Activated T-cell treated with anti-CD3 and anti-CD28 coated beads for 24 hours (primary cell): ENCODE data around the gene COX6B2.
A peak's percentile ranks its signal among the peaks of the same experiment; 100 is the strongest.
"Not testable (repeated sequence)": the region's sequence is repeated elsewhere in the genome, so short reads cannot be mapped to it uniquely, and the experiment has no call there.

Experiments
- DNase-seq: peaks from one replicate; pipeline ENCODE4 v3.0.0-alpha.2; 2020; ENCODE audit warnings: low read depth

The COX6B2 gene

GRCh38 chr19:55341595-55342531 is 12.7 kb downstream of the COX6B2 start:
- DNase-seq: no peak

- DNase-seq: peak; percentile 52
Measured at GRCh38 chr19:55341171-55341588, 13.3 kb downstream of the COX6B2 start.

GRCh38 chr19:55340784-55341147 is 13.8 kb downstream of the COX6B2 start:
- DNase-seq: no peak

- DNase-seq: no peak
Measured at GRCh38 chr19:55339889-55340783, 14.4 kb downstream of the COX6B2 start.

GRCh38 chr19:55339105-55339888 is 15.2 kb downstream of the COX6B2 start, which contains the start of gene KMT5C:
KMT5C (plus strand) TSS chr19:55339876; CDS start chr19:55341937, 2,061 bp downstream.
- peak; percentile 100 for DNase-seq

GRCh38 chr19:55336101-55336500 is 18.4 kb downstream of the COX6B2 start:
- no peak for DNase-seq

- DNase-seq: no peak
Measured at GRCh38 chr19:55333870-55334269, 20.6 kb downstream of the COX6B2 start.

- DNase-seq: not testable (repeated sequence)
Measured at GRCh38 chr19:55329791-55330190, 24.7 kb downstream of the COX6B2 start.

- not testable (repeated sequence) for DNase-seq
Measured at GRCh38 chr19:55328774-55329318, 25.7 kb downstream of the COX6B2 start.

- DNase-seq: no peak
Measured at GRCh38 chr19:55325172-55325571, 29.3 kb downstream of the COX6B2 start, which contains the start of gene TMEM150B. TMEM150B (minus strand) TSS chr19:55325341; CDS start chr19:55321036, 4,305 bp downstream.

GRCh38 chr19:55324662-55325061 is 29.9 kb downstream of the COX6B2 start:
- no peak for DNase-seq

GRCh38 chr19:55322204-55322885 is 32.2 kb downstream of the COX6B2 start:
- DNase-seq: no peak

GRCh38 chr19:55321466-55322137 is 32.9 kb downstream of the COX6B2 start:
- no peak for DNase-seq

- DNase-seq: no peak
Measured at GRCh38 chr19:55320844-55321419, 33.6 kb downstream of the COX6B2 start.

GRCh38 chr19:55319785-55320184 is 34.7 kb downstream of the COX6B2 start:
- no peak for DNase-seq

GRCh38 chr19:55316646-55317045 is 37.9 kb downstream of the COX6B2 start:
- no peak for DNase-seq

GRCh38 chr19:55315956-55316525 is 38.5 kb downstream of the COX6B2 start:
- DNase-seq: no peak

- no peak for DNase-seq
Measured at GRCh38 chr19:55314396-55314795, 40.1 kb downstream of the COX6B2 start.
